Heart left ventricle (tissue), 16 donors: ENCODE results near the gene FADS6. TPM values are rescaled to one million over a fixed set of nuclear protein-coding genes. Genes with fewer than 3 reads are reported as not detected.

Experiments used
- ATAC-seq, 4 donors: fragments of 200-7000 bp; cut with Tn5 transposase; one replicate each; pipeline ENCODE4 v1.9.1; 2020 to 2022; ENCODE audit warnings: moderate library complexity in 4 of 4, mild to moderate bottlenecking in 3 of 4, moderate number of reproducible peaks in 1 of 4
- DNase-seq, 5 donors: peaks; one replicate each; pipeline ENCODE4 v3.0.0-alpha.2; 2020
- H3K27ac ChIP-seq, 12 donors: fragments of 200-600 bp; sonication (generic) in 4 of 12; one replicate each; pipeline versions ENCODE4 v1.5.0 to v1.8.0; 2016 to 2022; ENCODE audit warnings: mild to moderate bottlenecking in 2 of 12
- H3K27me3 ChIP-seq, 9 donors: fragments of 200-600 bp; sonication (generic) in 2 of 9; one replicate each; pipeline versions ENCODE4 v1.5.1 to v1.8.0; 2016 to 2022; ENCODE audit warnings: mild to moderate bottlenecking in 3 of 9
- H3K36me3 ChIP-seq, 9 donors: fragments of 200-600 bp; sonication (generic) in 2 of 9; one replicate each; pipeline versions ENCODE4 v1.5.0 to v1.8.0; 2018 to 2022; ENCODE audit warnings: mild to moderate bottlenecking in 2 of 9
- H3K4me1 ChIP-seq, 12 donors: fragments of 200-600 bp; sonication (generic) in 4 of 12; one replicate each; pipeline versions ENCODE4 v1.5.0 to v1.8.0; 2016 to 2022; ENCODE audit warnings: mild to moderate bottlenecking in 3 of 12
- H3K4me3 ChIP-seq, 12 donors: fragments of 200-600 bp; sonication (generic) in 4 of 12; one replicate each; pipeline versions ENCODE4 v1.5.0 to v1.8.0; 2017 to 2022; ENCODE audit warnings: mild to moderate bottlenecking in 9 of 12, moderate library complexity in 4 of 12
- H3K9me3 ChIP-seq, 12 donors: fragments of 200-600 bp; sonication (generic) in 4 of 12; one replicate each; pipeline versions ENCODE4 v1.5.0 to v1.8.0; 2016 to 2022; ENCODE audit warnings: mild to moderate bottlenecking in 1 of 12
- POLR2A ChIP-seq, 2 donors: fragments of 450-650 bp; IDR thresholded peaks; one replicate each; pipeline ENCODE4 v1.6.1; 2017; ENCODE audit warnings: antibody characterized with exemption in 2 of 2, mild to moderate bottlenecking in 2 of 2, moderate library complexity in 2 of 2
- WGBS, 4 donors: extraction: QIAGEN DNeasy Blood & Tissue Kit in 2 of 4; methylation state at CpG; one replicate each; pipeline versions ENCODE4 v1.1.5 to v1.1.7; 2013 to 2018; 5-methylcytosine and 5-hydroxymethylcytosine counted together
- intact Hi-C, 10 donors: fragments of 100-400 bp; cut with DNase I; formaldehyde crosslinking; loops; one replicate each; pipeline versions ENCODE4 v1.11.1 to v1.14.2; 2022
- polyA plus RNA-seq, 2 donors: library from polyadenylated mRNA; stranded (reverse); fragments of 200-250 nt; gene quantifications; one replicate each; pipeline ENCODE4 v1.2.3, GENCODE V29; 2013
- total RNA-seq, 9 donors: library from RNA; depleted of rRNA in 2 of 9; stranded (reverse); fragments of >200 nt in 2 of 9; fragmentation: NEBNext Ultra II Directional in 3 of 9; extraction: Animal tissue kit (Norgen Biotek cat#: 25700) in 3 of 9; gene quantifications; one replicate each; pipeline versions ENCODE4 v1.1.0 to v1.2.4, GENCODE V29; 2016 to 2023
- TF ChIP-seq, protein P1 (sequence below), 12 donors: fragments of 200-600 bp; sonication (generic) in 4 of 12; IDR thresholded peaks; one replicate each; pipeline versions ENCODE4 v1.5.0 to v1.8.0; 2018 to 2022; ENCODE audit warnings: antibody characterized with exemption in 12 of 12, mild to moderate bottlenecking in 5 of 12
- donor health status: ischemic (EF 13 %, LVEDD 7.1; RV severe dilation, severe dysfunction).
- donor health status: healthy with polysubstance abuse.
- donor health status: DM: no; HTN: yes; CAD: no.
- donor health status: DM: no; HTN: no; CAD: no.
- donor health status: ischemic (EF 25% LVEDD 6.9; RV normal size, moderate dysfunction).
- donor health status: ischemic (EF 25% LVEDD 5.7; RV mildly dilated, moderate dysfunction).
- donor health status: healthy.
- donor health status: DM: yes; HTN: yes; CAD: no.
- donor health status: ischemic (EF 35%, LVEDD 5.7; RV mildly dilated, moderate dysfunction).
- donor health status: nonischemic (EF 11% LVEDD 7.7; RV severe dilation, severe dysfunction).
- donor health status: DM: yes; HTN: yes; CAD: no.
- donor health status: PGD.
- donor health status: ischemic (EF 29% LVEDD 5.4; RV normal size, mild dysfunction).
- donor health status: nonischemic (EF 23%, LVEDD 6.1; RV moderate dilation, normal function).

Gene FADS6
- total and polyA plus RNA-seq, 11 donors, result not detected

- peaks cover 0 to 4% (median 0%) of the 10 kb centered on the region in 9 donors for H3K36me3 ChIP-seq
- WGBS, 4 donors, result 21 to 54% (median 48%) methylated on average over 7 to 8 of the region's 8 CpGs
- no peak for ATAC-seq
- no peak for DNase-seq
- intact Hi-C loops, result loop anchor here in 1 of 10 donors (1.0 kb wide), 1 partner anchor 20 kb away; no protein-coding TSS in a partner anchor
- H3K4me3 ChIP-seq, result peak overlapping the region in 9 of 12 donors; percentile 27 to 57 (median 49)
- H3K27me3 ChIP-seq, result peaks cover 0 to 9% (median 0%) of the 10 kb centered on the region in 9 donors
- TF ChIP-seq POLR2A (IDR thresholded peaks at IDR 0.05), result no peak
- TF ChIP-seq, protein P1, sequence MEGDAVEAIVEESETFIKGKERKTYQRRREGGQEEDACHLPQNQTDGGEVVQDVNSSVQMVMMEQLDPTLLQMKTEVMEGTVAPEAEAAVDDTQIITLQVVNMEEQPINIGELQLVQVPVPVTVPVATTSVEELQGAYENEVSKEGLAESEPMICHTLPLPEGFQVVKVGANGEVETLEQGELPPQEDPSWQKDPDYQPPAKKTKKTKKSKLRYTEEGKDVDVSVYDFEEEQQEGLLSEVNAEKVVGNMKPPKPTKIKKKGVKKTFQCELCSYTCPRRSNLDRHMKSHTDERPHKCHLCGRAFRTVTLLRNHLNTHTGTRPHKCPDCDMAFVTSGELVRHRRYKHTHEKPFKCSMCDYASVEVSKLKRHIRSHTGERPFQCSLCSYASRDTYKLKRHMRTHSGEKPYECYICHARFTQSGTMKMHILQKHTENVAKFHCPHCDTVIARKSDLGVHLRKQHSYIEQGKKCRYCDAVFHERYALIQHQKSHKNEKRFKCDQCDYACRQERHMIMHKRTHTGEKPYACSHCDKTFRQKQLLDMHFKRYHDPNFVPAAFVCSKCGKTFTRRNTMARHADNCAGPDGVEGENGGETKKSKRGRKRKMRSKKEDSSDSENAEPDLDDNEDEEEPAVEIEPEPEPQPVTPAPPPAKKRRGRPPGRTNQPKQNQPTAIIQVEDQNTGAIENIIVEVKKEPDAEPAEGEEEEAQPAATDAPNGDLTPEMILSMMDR (IDR thresholded peaks at IDR 0.05), result no peak
- H3K9me3 ChIP-seq, result no peaks in the 10 kb centered on the region
- H3K4me1 ChIP-seq, result peaks cover 6 to 32% (median 25%) of the 10 kb centered on the region in 12 donors
- peak overlapping the region in 7 of 12 donors; percentile 2 to 78 (median 46) for H3K27ac ChIP-seq
These were observed 51.3 kb downstream of the FADS6 start for GRCh38 chr17:74842146-74842598.

DNA sequence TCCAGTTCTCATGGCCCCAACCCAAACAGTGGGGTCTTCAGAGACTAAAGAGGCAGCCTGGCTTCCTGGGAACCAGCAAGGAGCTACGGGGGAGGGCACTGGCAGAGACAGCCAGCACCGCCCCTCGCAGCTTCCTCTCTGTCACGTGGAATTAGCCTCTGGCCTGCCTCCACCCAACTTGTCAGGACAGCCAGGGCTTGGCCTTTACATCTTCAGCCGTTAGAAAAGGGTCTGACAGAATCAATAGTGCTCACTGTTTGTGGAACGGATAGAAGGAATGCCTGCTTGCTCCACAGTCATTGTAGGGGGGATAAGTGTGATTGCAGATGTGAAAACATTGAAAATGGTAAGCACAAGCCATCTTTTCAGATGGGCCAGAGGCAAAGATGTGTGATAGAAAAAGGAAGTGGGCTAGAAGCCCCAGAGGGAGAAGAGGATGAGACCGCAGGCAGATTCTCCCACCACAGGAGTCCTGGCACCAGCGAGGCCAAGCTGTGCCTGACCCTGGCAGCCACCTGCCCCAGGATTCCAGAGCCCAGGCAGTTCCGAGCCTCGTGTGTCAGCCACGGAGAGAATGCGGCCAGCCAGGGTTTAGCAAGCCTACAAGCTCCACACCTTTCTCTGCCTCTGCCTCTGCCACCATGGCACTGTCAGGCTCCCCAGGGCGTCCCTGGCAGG lies 52.3 kb downstream of the FADS6 start:
- Histone ChIP-seq H3K4me3 (no peak overlapping the region), H3K27me3 (peaks cover 0 to 9% (median 0%) of the 10 kb centered on the region in 9 donors), H3K9me3 (no peaks in the 10 kb centered on the region), H3K4me1 (peaks cover 6 to 32% (median 25%) of the 10 kb centered on the region in 12 donors), H3K27ac (peak overlapping the region; percentile 2 to 81 (median 58)), H3K36me3 (peaks cover 0 to 14% (median 0%) of the 10 kb centered on the region in 9 donors)
- TF ChIP-seq POLR2A (IDR thresholded peaks at IDR 0.05), result no peak
- TF ChIP-seq, protein P1 (IDR thresholded peaks at IDR 0.05), result no peak
- intact Hi-C loops, result no loop called here
- ATAC-seq (peak in 3 of 4 donors; percentile 65 to 89 (median 71)), DNase-seq (peak in 4 of 5 donors; percentile 78 to 87 (median 80))
- 35 to 42% (median 36%) methylated on average over 13 of the region's 13 CpGs for WGBS, 4 donors

- peaks cover 0 to 9% (median 0%) of the 10 kb centered on the region in 9 donors for H3K27me3 ChIP-seq
- intact Hi-C loops, result no loop called here
- peaks cover 6 to 32% (median 25%) of the 10 kb centered on the region in 12 donors for H3K4me1 ChIP-seq
- DNase-seq, result no peak
- WGBS, 4 donors, result 51 to 59% (median 56%) methylated on average over 6 to 7 of the region's 7 CpGs
- ATAC-seq, result no peak
- no peak overlapping the region for H3K4me3 ChIP-seq
- H3K36me3 ChIP-seq, result peaks cover 0 to 19% (median 0%) of the 10 kb centered on the region in 9 donors
- no peaks in the 10 kb centered on the region for H3K9me3 ChIP-seq
- peak overlapping the region in 11 of 12 donors; percentile 41 to 81 (median 59) for H3K27ac ChIP-seq
- TF ChIP-seq, protein P1 (IDR thresholded peaks at IDR 0.05), result no peak
- TF ChIP-seq POLR2A (IDR thresholded peaks at IDR 0.05), result no peak
These were observed 53.2 kb downstream of the FADS6 start for GRCh38 chr17:74839990-74840852.
